Fibroblast of pulmonary artery (primary cell): ENCODE data around the gene DAB1.

Experiments
- DNase-seq: peaks from one replicate; pipeline ENCODE4 v3.0.0-alpha.2; 2010; ENCODE audit warnings: low read depth
- H3K4me3 ChIP-seq: replicated peaks from 2 replicates; pipeline ENCODE4 v1.5.1; 2011; ENCODE audit warnings: low read depth, mild to moderate bottlenecking, control low read depth, low read length, moderate library complexity
- CTCF ChIP-seq: IDR thresholded peaks from 2 replicates; pipeline ENCODE4 v1.5.1; 2011; ENCODE audit warnings: mild to moderate bottlenecking, control low read depth, low read length, inconsistent platforms; ENCODE audit errors: missing control alignments

The DAB1 gene

GRCh38 chr1:57012315-57012714 lies 411.5 kb downstream of the DAB1 start:
- no peak for DNase-seq
- no peak for TF ChIP-seq CTCF
- H3K4me3 ChIP-seq = no peak overlapping the region

GRCh38 chr1:57010511-57010910 lies 413.3 kb downstream of the DAB1 start:
- no peak for TF ChIP-seq CTCF
- no peak for DNase-seq
- H3K4me3 ChIP-seq = no peak overlapping the region

GRCh38 chr1:57007948-57008347 lies 415.9 kb downstream of the DAB1 start:
- no peak overlapping the region for H3K4me3 ChIP-seq
- no peak for DNase-seq
- TF ChIP-seq CTCF = no peak

GRCh38 chr1:57007472-57007871 lies 416.4 kb downstream of the DAB1 start:
- no peak for DNase-seq
- no peak overlapping the region for H3K4me3 ChIP-seq
- TF ChIP-seq CTCF = no peak

GRCh38 chr1:57003398-57004139 lies 420.3 kb downstream of the DAB1 start:
- H3K4me3 ChIP-seq = no peak overlapping the region
- TF ChIP-seq CTCF = no peak
- DNase-seq = no peak

GRCh38 chr1:56995414-56996100 lies 428.3 kb downstream of the DAB1 start:
- H3K4me3 ChIP-seq = no peak overlapping the region
- no peak for DNase-seq
- TF ChIP-seq CTCF = no peak
